ENCODE results near the gene HEPACAM.

The HEPACAM gene

GRCh38 chr11:124920870-124921609, 14.8 kb downstream of the HEPACAM start:
- Histone ChIP-seq H3K36me3 (ENCODE audit: insufficient read depth, low read length) (no peaks in the 10 kb centered on the region), H3K9ac (ENCODE audit: low read depth, low read length) (peak overlapping the region; percentile 71), H3K27me3 (ENCODE audit: control insufficient read depth, insufficient read depth, low read length) (no peaks in the 10 kb centered on the region), H3K4me1 (ENCODE audit: control insufficient read depth, insufficient read depth, low read length) (peaks cover 15% of the 10 kb centered on the region), H3K4me3 (ENCODE audit: low read length) (peak overlapping the region; percentile 67), H3K4me2 (ENCODE audit: low read length) (peak overlapping the region; percentile 92), H3K9me3 (replicated peaks; ENCODE audit: low read length) (no peaks in the 10 kb centered on the region)

GRCh38 chr11:124920356-124920755, 15.5 kb downstream of the HEPACAM start:
- peaks cover 21% of the 10 kb centered on the region for H3K4me1 ChIP-seq (ENCODE audit: control insufficient read depth, insufficient read depth, low read length)
- no peaks in the 10 kb centered on the region for H3K27me3 ChIP-seq (ENCODE audit: control insufficient read depth, insufficient read depth, low read length)
- H3K9ac ChIP-seq (ENCODE audit: low read depth, low read length): peak overlapping the region; percentile 71
- H3K9me3 ChIP-seq (replicated peaks; ENCODE audit: low read length): no peaks in the 10 kb centered on the region
- peak overlapping the region; percentile 92 for H3K4me2 ChIP-seq (ENCODE audit: low read length)
- no peaks in the 10 kb centered on the region for H3K36me3 ChIP-seq (ENCODE audit: insufficient read depth, low read length)
- H3K4me3 ChIP-seq (ENCODE audit: low read length): peak overlapping the region; percentile 67

DNA sequence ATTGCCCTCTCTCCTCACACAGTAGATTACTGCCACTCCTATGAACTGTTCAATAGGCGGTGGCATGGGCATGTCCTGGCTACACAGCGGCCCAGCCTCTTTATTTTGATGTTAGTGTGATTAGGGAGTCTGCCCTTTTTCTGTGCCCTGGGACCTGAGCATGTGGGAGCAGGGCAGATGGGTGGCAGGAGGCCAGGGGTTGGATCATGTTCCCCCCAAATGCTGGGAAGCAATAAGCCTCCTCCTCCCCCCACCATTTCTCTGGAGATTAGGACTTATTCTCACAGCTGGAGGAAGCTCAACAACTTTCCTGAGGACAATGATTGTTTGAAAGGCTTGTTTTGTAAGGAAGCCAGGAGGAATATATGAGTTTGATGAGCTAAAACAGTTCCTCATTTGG, 15.9 kb downstream of the HEPACAM start:
- Histone ChIP-seq H3K4me1 (ENCODE audit: control insufficient read depth, insufficient read depth, low read length) (peaks cover 21% of the 10 kb centered on the region), H3K4me2 (ENCODE audit: low read length) (no peak overlapping the region), H3K4me3 (ENCODE audit: low read length) (no peak overlapping the region), H3K27me3 (ENCODE audit: control insufficient read depth, insufficient read depth, low read length) (no peaks in the 10 kb centered on the region), H3K9me3 (replicated peaks; ENCODE audit: low read length) (no peaks in the 10 kb centered on the region), H3K9ac (ENCODE audit: low read depth, low read length) (no peak overlapping the region), H3K36me3 (ENCODE audit: insufficient read depth, low read length) (no peaks in the 10 kb centered on the region)

DNA sequence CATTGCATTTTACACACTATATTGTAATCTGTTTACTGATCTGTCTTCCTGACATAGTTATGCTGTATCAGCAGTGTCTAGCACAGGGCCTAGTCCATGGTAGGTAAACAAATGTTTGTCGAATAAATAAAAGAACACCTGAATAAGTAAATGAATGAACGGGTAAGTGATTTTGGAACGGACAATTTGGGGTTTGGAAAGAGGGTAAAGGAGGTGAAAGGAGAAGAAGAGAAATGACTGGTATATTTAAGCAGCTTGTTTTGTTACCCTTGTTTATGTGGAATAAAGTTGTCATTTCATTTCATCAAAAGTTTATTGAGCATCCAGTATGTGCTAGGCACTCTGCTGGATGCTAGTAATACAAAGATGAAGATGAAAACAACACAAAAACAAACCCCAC, 16.9 kb downstream of the HEPACAM start, which contains the start of gene HEPN1:
TSS of gene HEPN1 (plus strand) at position 301 of the 400 bp plus-strand sequence.
- Histone ChIP-seq H3K9ac (ENCODE audit: low read depth, low read length) (no peak within 1 kb of the TSS), H3K9me3 (replicated peaks; ENCODE audit: low read length) (no peaks in the 10 kb centered on the region), H3K4me3 (ENCODE audit: low read length) (no peak within 1 kb of the TSS), H3K36me3 (ENCODE audit: insufficient read depth, low read length) (no peaks in the 10 kb centered on the region), H3K27me3 (ENCODE audit: control insufficient read depth, insufficient read depth, low read length) (no peaks in the 10 kb centered on the region), H3K4me1 (ENCODE audit: control insufficient read depth, insufficient read depth, low read length) (peaks cover 21% of the 10 kb centered on the region), H3K4me2 (ENCODE audit: low read length) (no peak within 1 kb of the TSS)

DNA sequence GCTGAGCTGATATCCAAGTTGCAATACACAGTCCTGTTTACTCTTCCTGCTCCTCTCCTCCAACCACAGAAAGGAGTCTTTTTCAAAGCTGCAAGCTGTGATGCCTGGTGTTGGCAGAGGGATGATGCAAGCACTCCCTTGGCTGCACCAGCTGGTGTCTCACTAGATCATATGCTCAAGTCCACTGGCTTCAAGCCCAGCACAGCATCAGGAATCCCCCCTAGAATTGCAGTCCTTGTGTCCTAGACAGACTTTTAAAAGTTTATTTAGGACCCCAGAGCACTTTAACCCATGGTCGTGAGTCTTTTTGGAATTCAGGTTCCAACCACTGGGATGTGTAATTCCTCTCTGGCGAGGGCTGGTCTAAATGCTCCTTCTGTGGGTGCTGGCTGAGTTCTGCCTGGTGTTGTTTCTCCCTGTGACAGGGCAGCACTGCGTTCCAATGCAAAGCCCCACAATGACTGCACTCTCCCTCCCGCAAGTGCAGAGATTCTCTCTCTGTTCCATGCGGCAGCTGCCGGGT, 18.7 kb downstream of the HEPACAM start:
- no peaks in the 10 kb centered on the region for H3K9me3 ChIP-seq (replicated peaks; ENCODE audit: low read length)
- no peak overlapping the region for H3K4me3 ChIP-seq (ENCODE audit: low read length)
- no peaks in the 10 kb centered on the region for H3K27me3 ChIP-seq (ENCODE audit: control insufficient read depth, insufficient read depth, low read length)
- peaks cover 21% of the 10 kb centered on the region for H3K4me1 ChIP-seq (ENCODE audit: control insufficient read depth, insufficient read depth, low read length)
- no peaks in the 10 kb centered on the region for H3K36me3 ChIP-seq (ENCODE audit: insufficient read depth, low read length)
- no peak overlapping the region for H3K9ac ChIP-seq (ENCODE audit: low read depth, low read length)
- H3K4me2 ChIP-seq (ENCODE audit: low read length): no peak overlapping the region

- Histone ChIP-seq H3K27me3 (ENCODE audit: control insufficient read depth, insufficient read depth, low read length) (no peaks in the 10 kb centered on the region), H3K36me3 (ENCODE audit: insufficient read depth, low read length) (no peaks in the 10 kb centered on the region), H3K4me2 (ENCODE audit: low read length) (no peak overlapping the region), H3K9ac (ENCODE audit: low read depth, low read length) (no peak overlapping the region), H3K9me3 (replicated peaks; ENCODE audit: low read length) (no peaks in the 10 kb centered on the region), H3K4me1 (ENCODE audit: control insufficient read depth, insufficient read depth, low read length) (peaks cover 19% of the 10 kb centered on the region), H3K4me3 (ENCODE audit: low read length) (no peak overlapping the region)
These were observed 19.5 kb downstream of the HEPACAM start for GRCh38 chr11:124916370-124916710.

DNA sequence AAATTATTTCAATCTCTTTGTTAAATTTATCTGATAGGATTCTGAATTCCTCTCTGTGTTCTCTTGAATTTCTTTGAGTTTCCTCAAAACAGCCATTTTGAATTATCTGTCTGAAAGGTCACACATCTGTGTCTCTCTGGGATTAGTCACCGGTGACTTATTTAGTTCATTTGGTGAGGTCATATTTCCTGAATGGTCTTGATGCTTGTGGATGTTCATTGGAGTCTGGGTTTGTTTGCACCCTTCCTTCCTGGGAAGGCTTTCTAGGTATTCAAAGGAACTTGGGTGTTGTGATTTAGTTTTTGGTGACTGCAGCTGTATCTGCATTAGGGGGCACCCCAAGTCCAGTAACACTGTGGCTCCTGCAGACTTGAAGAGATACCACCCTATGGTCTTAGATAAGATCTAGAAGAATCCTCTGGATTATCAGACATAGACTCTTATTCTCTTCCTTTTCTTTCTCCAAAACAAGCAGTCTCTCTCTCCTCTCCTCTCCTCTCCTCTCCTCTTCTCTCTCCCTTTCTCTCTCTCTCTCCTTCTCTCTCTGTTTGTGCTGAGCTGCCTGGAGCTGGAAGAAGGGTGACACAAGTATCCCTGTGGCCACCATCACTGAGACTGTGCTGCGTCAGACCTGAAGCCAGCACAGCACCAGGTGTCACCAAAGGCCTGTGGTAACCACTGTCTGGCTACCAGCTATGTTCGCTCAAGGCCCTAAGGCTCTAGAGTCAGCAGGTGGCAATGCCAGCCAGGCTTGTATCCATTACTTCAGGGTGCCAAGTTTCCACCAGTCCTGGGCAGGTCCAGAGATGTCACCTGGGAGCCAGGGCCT, 20.1 kb downstream of the HEPACAM start:
- Histone ChIP-seq H3K27me3 (ENCODE audit: control insufficient read depth, insufficient read depth, low read length) (no peaks in the 10 kb centered on the region), H3K4me1 (ENCODE audit: control insufficient read depth, insufficient read depth, low read length) (peaks cover 13% of the 10 kb centered on the region), H3K9me3 (replicated peaks; ENCODE audit: low read length) (no peaks in the 10 kb centered on the region), H3K9ac (ENCODE audit: low read depth, low read length) (no peak overlapping the region), H3K4me2 (ENCODE audit: low read length) (no peak overlapping the region), H3K4me3 (ENCODE audit: low read length) (no peak overlapping the region), H3K36me3 (ENCODE audit: insufficient read depth, low read length) (no peaks in the 10 kb centered on the region)

DNA sequence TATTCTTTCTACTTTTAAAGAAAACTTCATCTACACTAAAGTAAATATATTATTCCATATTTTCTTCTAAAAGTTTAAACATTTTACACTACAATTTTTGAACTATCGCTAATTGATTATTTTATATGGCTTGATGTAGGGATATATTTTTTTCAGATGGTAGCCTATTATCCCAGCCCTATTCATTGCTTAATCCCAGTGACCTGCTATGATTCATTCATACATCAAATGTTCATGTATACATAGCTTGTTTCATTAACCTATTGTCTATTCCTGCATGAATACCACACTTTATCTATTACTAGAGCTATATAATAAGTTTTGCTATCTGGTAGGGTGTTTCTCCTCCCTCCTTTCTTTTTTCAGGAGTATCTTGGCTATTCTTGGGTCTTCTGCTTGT, 33.2 kb downstream of the HEPACAM start:
- H3K9ac ChIP-seq (ENCODE audit: low read depth, low read length): no peak overlapping the region
- no peaks in the 10 kb centered on the region for H3K36me3 ChIP-seq (ENCODE audit: insufficient read depth, low read length)
- no peaks in the 10 kb centered on the region for H3K27me3 ChIP-seq (ENCODE audit: control insufficient read depth, insufficient read depth, low read length)
- no peak overlapping the region for H3K4me2 ChIP-seq (ENCODE audit: low read length)
- H3K9me3 ChIP-seq (replicated peaks; ENCODE audit: low read length): no peaks in the 10 kb centered on the region
- peaks cover 40% of the 10 kb centered on the region for H3K4me1 ChIP-seq (ENCODE audit: control insufficient read depth, insufficient read depth, low read length)
- no peak overlapping the region for H3K4me3 ChIP-seq (ENCODE audit: low read length)

GRCh38 chr11:124900464-124900863, 35.4 kb downstream of the HEPACAM start:
- Histone ChIP-seq H3K4me2 (ENCODE audit: low read length) (peak overlapping the region; percentile 73), H3K27me3 (ENCODE audit: control insufficient read depth, insufficient read depth, low read length) (no peaks in the 10 kb centered on the region), H3K4me1 (ENCODE audit: control insufficient read depth, insufficient read depth, low read length) (peaks cover 58% of the 10 kb centered on the region), H3K4me3 (ENCODE audit: low read length) (peak overlapping the region; percentile 50), H3K9ac (ENCODE audit: low read depth, low read length) (peak overlapping the region; percentile 68), H3K9me3 (replicated peaks; ENCODE audit: low read length) (no peaks in the 10 kb centered on the region), H3K36me3 (ENCODE audit: insufficient read depth, low read length) (no peaks in the 10 kb centered on the region)

DNA sequence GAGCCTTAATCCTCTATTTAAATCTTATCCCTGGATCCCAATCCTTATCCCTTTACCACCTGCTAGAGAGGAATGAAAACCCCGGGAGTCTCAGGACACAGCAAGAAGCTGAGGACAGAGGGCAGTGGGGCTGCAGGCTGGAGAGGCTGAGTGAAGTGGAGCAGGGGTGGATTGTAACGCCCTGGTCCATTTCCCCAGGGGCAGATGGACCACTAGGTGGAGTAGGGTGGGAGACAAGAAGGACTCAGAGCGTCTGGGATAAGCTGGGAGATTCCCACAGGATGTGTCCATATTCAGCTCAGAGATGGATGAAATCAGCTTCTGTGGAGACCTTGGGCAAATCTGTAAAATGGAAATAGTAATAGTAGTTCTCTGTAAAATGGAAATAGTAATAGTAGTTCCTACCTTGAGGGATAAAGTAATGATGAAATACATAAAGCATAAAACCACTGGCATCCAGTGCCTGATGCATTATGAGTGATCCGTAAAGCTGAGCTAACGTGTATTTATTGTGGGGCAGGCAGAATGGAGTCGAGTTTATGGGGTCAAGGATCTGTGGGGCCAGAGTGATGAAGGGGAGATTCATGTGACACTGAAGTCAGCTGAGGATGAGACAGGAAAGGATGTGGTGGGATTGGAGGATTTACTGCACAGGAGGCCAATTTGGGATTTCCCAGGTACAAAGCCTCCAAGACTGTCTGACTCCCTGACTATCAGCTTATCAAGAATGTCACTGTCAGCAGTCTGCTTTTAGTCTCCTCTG, 36.3 kb downstream of the HEPACAM start:
- Histone ChIP-seq H3K4me3 (ENCODE audit: low read length) (no peak overlapping the region), H3K4me1 (ENCODE audit: control insufficient read depth, insufficient read depth, low read length) (peaks cover 62% of the 10 kb centered on the region), H3K27me3 (ENCODE audit: control insufficient read depth, insufficient read depth, low read length) (no peaks in the 10 kb centered on the region), H3K4me2 (ENCODE audit: low read length) (peak overlapping the region; percentile 73), H3K36me3 (ENCODE audit: insufficient read depth, low read length) (no peaks in the 10 kb centered on the region), H3K9ac (ENCODE audit: low read depth, low read length) (peak overlapping the region; percentile 69), H3K9me3 (replicated peaks; ENCODE audit: low read length) (no peaks in the 10 kb centered on the region)

GRCh38 chr11:124898711-124899110, 37.1 kb downstream of the HEPACAM start:
- peaks cover 62% of the 10 kb centered on the region for H3K4me1 ChIP-seq (ENCODE audit: control insufficient read depth, insufficient read depth, low read length)
- peak overlapping the region; percentile 58 for H3K4me2 ChIP-seq (ENCODE audit: low read length)
- peak overlapping the region; percentile 69 for H3K9ac ChIP-seq (ENCODE audit: low read depth, low read length)
- H3K36me3 ChIP-seq (ENCODE audit: insufficient read depth, low read length): no peaks in the 10 kb centered on the region
- no peaks in the 10 kb centered on the region for H3K9me3 ChIP-seq (replicated peaks; ENCODE audit: low read length)
- H3K4me3 ChIP-seq (ENCODE audit: low read length): peak overlapping the region; percentile 16
- no peaks in the 10 kb centered on the region for H3K27me3 ChIP-seq (ENCODE audit: control insufficient read depth, insufficient read depth, low read length)
